BE2C (cell line): ENCODE data around the gene C14orf132.

Experiments used
- DNase-seq: peaks from one replicate; pipeline ENCODE4 v3.0.0-alpha.2; 2020
- H3K27me3 ChIP-seq: fragments of 250-450 bp; sonication (Bioruptor Pico); 2 replicates; pipeline ENCODE4 v1.5.1; 2020; ENCODE audit warnings: mild to moderate bottlenecking
- H3K36me3 ChIP-seq: fragments of 250-450 bp; sonication (Bioruptor Pico); 2 replicates; pipeline ENCODE4 v1.5.1; 2020; ENCODE audit warnings: mild to moderate bottlenecking
- H3K4me1 ChIP-seq: fragments of 250-450 bp; sonication (Bioruptor Pico); 2 replicates; pipeline ENCODE4 v1.5.1; 2020
- H3K4me3 ChIP-seq: 2 replicates; pipeline ENCODE4 v1.5.1; 2011; ENCODE audit warnings: low read depth, low read length
- H3K9me3 ChIP-seq: fragments of 250-450 bp; sonication (Bioruptor Pico); 2 replicates; pipeline ENCODE4 v1.5.1; 2020
- CTCF ChIP-seq: IDR thresholded peaks from 2 replicates; pipeline ENCODE4 v1.5.1; 2012; ENCODE audit warnings: mild to moderate bottlenecking, low read depth, low read length

C14orf132 gene

DNA sequence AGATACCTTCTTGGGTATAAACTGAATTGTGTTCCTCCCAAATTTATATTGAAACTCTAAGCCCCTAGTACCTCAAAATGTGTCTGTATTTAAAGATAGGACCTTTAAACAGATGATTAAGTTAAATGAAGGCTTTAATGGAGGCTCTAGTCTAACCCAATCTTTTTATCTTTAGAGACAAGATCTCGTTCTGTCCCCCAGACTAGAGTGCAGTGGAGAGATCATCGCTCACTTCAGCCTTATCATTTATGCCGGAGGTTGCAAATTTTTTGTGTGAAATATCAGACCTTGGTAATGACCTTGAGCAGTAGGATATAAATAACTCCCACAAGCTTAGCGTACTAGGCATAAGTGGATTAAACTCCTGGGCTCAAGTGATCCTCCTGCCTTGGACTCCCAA, 81.8 kb downstream of the C14orf132 start:
- peaks cover 37% of the 10 kb centered on the region for H3K4me1 ChIP-seq
- TF ChIP-seq CTCF = no peak

DNA sequence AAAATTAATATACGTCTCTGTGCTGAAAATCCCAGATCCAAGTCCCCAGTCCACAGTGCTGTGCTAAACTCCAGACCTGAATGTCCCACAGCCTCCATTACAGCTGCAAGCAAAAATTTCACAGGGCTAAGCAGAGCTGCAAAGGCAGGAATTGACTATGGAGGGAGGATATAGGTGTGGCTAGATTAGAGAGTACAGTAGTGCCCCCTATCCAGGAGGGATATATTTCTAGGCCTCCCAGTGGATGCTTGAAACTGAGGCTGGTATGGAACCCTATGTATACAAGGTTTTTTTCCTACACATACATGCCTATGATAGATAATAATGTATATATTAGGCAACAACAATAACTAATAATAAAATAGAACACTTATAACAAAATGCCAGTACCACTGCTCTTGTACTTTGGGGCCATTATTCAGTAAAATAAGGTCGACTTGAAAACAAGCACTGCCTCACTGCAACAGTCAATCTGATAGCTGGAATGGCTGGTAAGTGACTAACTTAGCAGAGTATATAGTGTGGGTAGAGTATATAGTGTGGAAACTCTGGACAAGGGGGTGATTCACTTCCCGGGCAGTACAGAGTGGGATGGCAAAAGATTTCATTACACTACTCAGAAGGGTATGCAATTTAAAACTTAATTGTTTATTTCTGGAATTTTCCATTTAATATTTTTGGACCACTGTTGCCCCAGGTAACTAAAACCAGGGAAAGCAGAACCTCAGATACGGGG, 82.7 kb downstream of the C14orf132 start:
- 0 out of 2 replicates have a peak, but pooled peaks have one; percentile 6 for TF ChIP-seq CTCF
- Histone ChIP-seq H3K27me3 (no peaks in the 10 kb centered on the region), H3K4me3 (no peak overlapping the region), H3K4me1 (peaks cover 33% of the 10 kb centered on the region), H3K9me3 (peaks cover 2% of the 10 kb centered on the region; the same call in 1 of the 2 replicates), H3K36me3 (no peaks in the 10 kb centered on the region)
- no peak for DNase-seq

More for the DNA sequence above, 81.8 kb downstream of the C14orf132 start:
- DNase-seq = no peak
- Histone ChIP-seq H3K27me3 (no peaks in the 10 kb centered on the region), H3K4me3 (no peak overlapping the region), H3K9me3 (peaks cover 2% of the 10 kb centered on the region; the same call in 1 of the 2 replicates), H3K36me3 (no peaks in the 10 kb centered on the region)

DNA sequence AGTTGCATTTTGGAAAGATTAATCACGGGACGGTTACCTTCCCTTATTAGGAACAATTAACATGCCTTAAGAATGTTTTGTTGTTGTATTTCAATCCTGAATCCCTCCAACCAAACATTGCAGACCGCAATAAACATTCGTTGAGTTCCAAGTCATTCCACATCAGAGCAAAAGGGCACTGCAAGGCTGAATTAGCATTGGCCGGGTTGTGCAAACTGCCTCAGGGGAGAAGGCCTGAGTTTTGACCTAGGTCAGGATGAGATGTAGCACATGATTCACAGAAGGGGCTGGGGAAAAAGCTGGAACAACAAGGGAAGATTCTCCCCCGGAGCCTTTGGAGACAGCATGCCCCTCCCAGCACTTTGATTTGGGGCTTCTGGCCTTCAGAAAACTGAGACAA, 83.3 kb downstream of the C14orf132 start:
- H3K4me1 ChIP-seq = peaks cover 26% of the 10 kb centered on the region
- peaks cover under 1% of the 10 kb centered on the region; the same call in 1 of the 2 replicates for H3K9me3 ChIP-seq
- no peak for DNase-seq
- no peaks in the 10 kb centered on the region for H3K27me3 ChIP-seq
- H3K36me3 ChIP-seq = no peaks in the 10 kb centered on the region
- H3K4me3 ChIP-seq = no peak overlapping the region
- TF ChIP-seq CTCF = no peak

GRCh38 chr14:96125536-96125935, 86.4 kb downstream of the C14orf132 start:
- peak; percentile 41 for DNase-seq
- Histone ChIP-seq H3K4me1 (peaks cover 13% of the 10 kb centered on the region), H3K36me3 (no peaks in the 10 kb centered on the region), H3K9me3 (no peaks in the 10 kb centered on the region), H3K27me3 (no peaks in the 10 kb centered on the region), H3K4me3 (no peak overlapping the region)
- TF ChIP-seq CTCF = no peak

DNA sequence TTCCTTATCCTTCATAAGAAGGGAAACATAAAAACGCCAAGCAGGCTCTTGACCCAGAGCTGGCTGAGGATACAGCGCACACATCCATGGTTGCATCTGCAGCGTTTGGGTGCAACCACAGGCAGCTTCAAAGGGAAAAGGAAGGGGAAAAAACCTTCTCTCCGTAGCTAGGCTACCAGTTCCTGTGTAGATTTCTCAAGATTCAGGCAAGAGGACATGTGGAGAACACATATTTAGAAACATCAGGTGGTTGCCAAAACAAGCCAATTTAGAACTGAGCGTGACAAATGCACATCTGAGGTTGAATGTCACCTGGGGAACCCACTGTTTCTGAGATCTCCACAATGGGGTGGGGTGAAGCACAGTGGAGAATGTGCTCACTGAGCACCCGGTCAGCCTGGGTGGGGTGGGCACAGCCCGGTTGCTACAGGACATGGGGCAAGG, 87.2 kb downstream of the C14orf132 start:
- Histone ChIP-seq H3K9me3 (no peaks in the 10 kb centered on the region), H3K36me3 (no peaks in the 10 kb centered on the region), H3K27me3 (no peaks in the 10 kb centered on the region), H3K4me1 (peaks cover 8% of the 10 kb centered on the region), H3K4me3 (no peak overlapping the region)
- no peak for DNase-seq
- TF ChIP-seq CTCF = no peak

GRCh38 chr14:96126783-96127271, 87.7 kb downstream of the C14orf132 start:
- DNase-seq = no peak
- TF ChIP-seq CTCF = no peak
- H3K27me3 ChIP-seq = no peaks in the 10 kb centered on the region
- no peaks in the 10 kb centered on the region for H3K9me3 ChIP-seq
- no peak overlapping the region for H3K4me3 ChIP-seq
- H3K36me3 ChIP-seq = no peaks in the 10 kb centered on the region
- peaks cover 8% of the 10 kb centered on the region for H3K4me1 ChIP-seq
